GM13976 (cell line): ENCODE measurements around the gene FAM107B.
A peak's percentile ranks its signal among the peaks of the same experiment; 100 is the strongest.

ENCODE experiments used
- DNase-seq: peaks from one replicate; pipeline ENCODE4 v3.0.0; 2012; ENCODE audit warnings: low spot score
- in situ Hi-C: fragments of 300-500 bp; cut with MboI; formaldehyde crosslinking; loops from one replicate; pipeline ENCODE4 v1.12.0; 2022; ENCODE audit warnings: low sequenced_read_pairs, mixed read lengths, inconsistent platforms; ENCODE audit not compliant: unreplicated experiment
- TF ChIP-seq, protein P1 (sequence below): IDR thresholded peaks from 2 replicates; pipeline ENCODE4 v1.5.1; 2012; ENCODE audit warnings: borderline replicate concordance, mild to moderate bottlenecking; ENCODE audit not compliant: insufficient read depth; ENCODE audit errors: extremely low read depth, missing control alignments, control extremely low read depth

Gene FAM107B

DNA sequence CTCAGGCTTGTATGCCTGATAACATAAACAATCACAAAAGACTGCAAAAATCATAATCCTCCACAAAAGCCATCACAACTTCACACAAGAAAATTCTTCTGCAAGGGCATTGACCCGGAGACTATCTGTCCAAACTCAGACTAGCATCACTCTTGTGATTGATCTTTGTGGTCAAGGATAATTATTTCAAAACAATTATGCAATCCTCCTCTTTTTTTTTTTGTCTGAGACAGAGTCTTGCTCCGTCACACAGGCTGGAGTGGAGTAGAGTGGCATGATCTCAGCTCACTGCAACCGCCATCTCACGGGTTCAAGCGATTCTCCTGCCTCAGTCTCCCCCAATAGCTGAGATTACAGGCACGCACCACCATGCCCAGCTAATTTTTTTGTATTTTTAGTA, 41.0 kb upstream of the FAM107B start:
- in situ Hi-C loops = loop anchor here (10.0 to 25.0 kb wide), 2 partner anchors 321 to 603 kb away; no protein-coding TSS in a partner anchor
- TF ChIP-seq, protein P1, sequence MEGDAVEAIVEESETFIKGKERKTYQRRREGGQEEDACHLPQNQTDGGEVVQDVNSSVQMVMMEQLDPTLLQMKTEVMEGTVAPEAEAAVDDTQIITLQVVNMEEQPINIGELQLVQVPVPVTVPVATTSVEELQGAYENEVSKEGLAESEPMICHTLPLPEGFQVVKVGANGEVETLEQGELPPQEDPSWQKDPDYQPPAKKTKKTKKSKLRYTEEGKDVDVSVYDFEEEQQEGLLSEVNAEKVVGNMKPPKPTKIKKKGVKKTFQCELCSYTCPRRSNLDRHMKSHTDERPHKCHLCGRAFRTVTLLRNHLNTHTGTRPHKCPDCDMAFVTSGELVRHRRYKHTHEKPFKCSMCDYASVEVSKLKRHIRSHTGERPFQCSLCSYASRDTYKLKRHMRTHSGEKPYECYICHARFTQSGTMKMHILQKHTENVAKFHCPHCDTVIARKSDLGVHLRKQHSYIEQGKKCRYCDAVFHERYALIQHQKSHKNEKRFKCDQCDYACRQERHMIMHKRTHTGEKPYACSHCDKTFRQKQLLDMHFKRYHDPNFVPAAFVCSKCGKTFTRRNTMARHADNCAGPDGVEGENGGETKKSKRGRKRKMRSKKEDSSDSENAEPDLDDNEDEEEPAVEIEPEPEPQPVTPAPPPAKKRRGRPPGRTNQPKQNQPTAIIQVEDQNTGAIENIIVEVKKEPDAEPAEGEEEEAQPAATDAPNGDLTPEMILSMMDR = no peak

DNA sequence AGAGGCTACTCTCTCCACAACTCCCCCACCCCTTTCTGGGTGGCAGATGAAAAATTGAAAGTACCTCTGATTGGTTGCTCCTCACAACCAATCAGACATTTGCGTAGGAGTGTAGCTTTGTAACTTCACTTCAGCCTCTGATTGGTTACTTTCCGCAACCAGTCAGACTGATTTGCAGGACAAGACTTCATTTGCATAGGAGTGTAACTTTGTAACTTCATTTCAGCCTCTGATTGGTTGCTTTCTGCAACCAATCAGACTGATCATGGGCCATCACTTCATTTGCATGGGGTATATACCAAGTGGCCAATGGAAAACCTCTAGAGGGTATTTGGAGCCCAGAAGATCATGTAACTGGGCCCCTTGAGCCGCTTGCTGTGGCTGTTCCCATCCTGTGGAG, 37.6 kb upstream of the FAM107B start:
- TF ChIP-seq, protein P1 = no peak
- no peak for DNase-seq
- in situ Hi-C loops = loop anchor here (10.0 to 25.0 kb wide), 2 partner anchors 317 to 600 kb away; no protein-coding TSS in a partner anchor

More for the DNA sequence above, 41.0 kb upstream of the FAM107B start:
- no peak for DNase-seq

- no peak for DNase-seq
- TF ChIP-seq, protein P1 = no peak
- in situ Hi-C loops = loop anchor here (10.0 to 25.0 kb wide), 2 partner anchors 316 to 599 kb away; no protein-coding TSS in a partner anchor
Measured at GRCh38 chr10:14810969-14811953, 36.6 kb upstream of the FAM107B start.

DNA sequence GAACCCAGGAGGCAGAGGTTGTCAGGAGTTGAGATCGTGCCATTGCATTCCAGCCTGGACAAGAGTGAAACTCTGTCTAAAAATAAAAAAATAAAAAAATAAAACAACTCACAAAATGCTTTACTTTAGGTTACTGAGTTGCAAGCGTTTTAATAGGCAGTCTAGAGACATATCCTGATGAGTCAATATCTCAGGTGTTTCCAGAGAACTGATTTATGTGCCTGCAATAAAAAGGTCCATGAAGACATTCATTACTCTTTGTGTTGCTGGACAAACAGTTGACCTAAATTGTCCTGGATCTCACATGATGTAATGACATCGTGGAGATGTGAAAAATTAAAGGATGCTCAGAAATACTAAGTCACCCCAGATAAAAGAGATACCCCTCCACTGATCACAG, 31.6 kb upstream of the FAM107B start:
- in situ Hi-C loops = loop anchor here (25.0 kb wide), 1 partner anchor 594 kb away; no protein-coding TSS in a partner anchor
- DNase-seq = no peak
- TF ChIP-seq, protein P1 = no peak

- in situ Hi-C loops = loop anchor here (25.0 kb wide), 1 partner anchor 592 kb away; no protein-coding TSS in a partner anchor
- TF ChIP-seq, protein P1 = no peak
- no peak for DNase-seq
Measured at GRCh38 chr10:14803827-14804226, 29.1 kb upstream of the FAM107B start.

DNA sequence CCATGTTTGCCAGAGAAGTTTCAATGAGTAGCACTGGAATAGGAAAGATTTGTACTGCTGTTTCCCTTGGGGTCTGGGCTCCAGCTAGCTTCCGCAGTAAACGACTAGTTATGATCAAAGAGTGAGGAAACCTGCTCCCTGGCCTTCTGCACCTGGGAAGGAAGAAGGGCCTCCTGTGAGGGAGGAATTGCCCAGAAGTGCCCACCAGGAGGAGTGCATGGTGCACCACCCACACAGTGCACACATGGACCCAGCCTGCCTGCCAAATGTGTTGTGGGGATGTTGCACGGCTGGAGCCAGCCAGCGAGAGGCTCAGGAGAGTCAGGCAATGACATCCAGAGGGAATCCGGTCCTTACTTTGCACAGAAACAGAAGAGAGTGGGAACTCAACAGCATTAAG, 27.0 kb upstream of the FAM107B start:
- DNase-seq = no peak
- TF ChIP-seq, protein P1 = peak; percentile 7
- in situ Hi-C loops = loop anchor here (25.0 kb wide), 1 partner anchor 589 kb away; no protein-coding TSS in a partner anchor
